Measurements from ENCODE around the gene SSX3. TPM values are rescaled to one million over a fixed set of nuclear protein-coding genes. Genes with fewer than 3 reads are reported as not detected.
"Not testable (repeated sequence)": the region's sequence is repeated elsewhere in the genome, so short reads cannot be mapped to it uniquely, and the experiment has no call there.

Gene SSX3
- not detected in 2 replicates for total RNA-seq (2014; rRNA removed; shearing (Covaris generic))

- not testable (repeated sequence) for DNase-seq (ENCODE audit: low spot score)
These were observed at the start of gene SSX3 for GRCh38 chrX:48356315-48357094. Gene SSX3, minus strand, starts transcription at chrX:48356703. Its CDS starts 1,454 bp downstream, at chrX:48355249.

GRCh38 chrX:48397825-48398224 lies 41.3 kb upstream of the SSX3 start:
- not testable (repeated sequence) for DNase-seq (ENCODE audit: low spot score)

- DNase-seq (ENCODE audit: low spot score), result not testable (repeated sequence)
These were observed 40.4 kb upstream of the SSX3 start for GRCh38 chrX:48396931-48397330.

GRCh38 chrX:48383239-48383638 lies 26.7 kb upstream of the SSX3 start, which contains the start of gene SSX4:
Gene SSX4, plus strand, starts transcription at chrX:48383539. Its CDS starts 515 bp downstream, at chrX:48384054.
- not testable (repeated sequence) for DNase-seq (ENCODE audit: low spot score)

- not testable (repeated sequence) for DNase-seq (ENCODE audit: low spot score)
These were observed 13.9 kb upstream of the SSX3 start for GRCh38 chrX:48370408-48370807.

- DNase-seq (ENCODE audit: low spot score), result not testable (repeated sequence)
These were observed 11.4 kb upstream of the SSX3 start for GRCh38 chrX:48367717-48368408.

- not testable (repeated sequence) for DNase-seq (ENCODE audit: low spot score)
These were observed 2.8 kb upstream of the SSX3 start for GRCh38 chrX:48359281-48359680.

- no peak for DNase-seq (ENCODE audit: low spot score)
These were observed 1.2 kb upstream of the SSX3 start for GRCh38 chrX:48357681-48358080.

GRCh38 chrX:48346059-48346458 lies 10.4 kb downstream of the SSX3 start:
- DNase-seq (ENCODE audit: low spot score), result not testable (repeated sequence)

GRCh38 chrX:48313996-48314395 lies 42.5 kb downstream of the SSX3 start:
- DNase-seq (ENCODE audit: low spot score), result not testable (repeated sequence)

- no peak for DNase-seq (ENCODE audit: low spot score)
These were observed 50.3 kb downstream of the SSX3 start for GRCh38 chrX:48306175-48306574.

Other genes starting within 250 kb of the SSX3 start
- gene SPACA5B, start 226.1 kb downstream of the SSX3 start, total RNA-seq (2014; rRNA removed; shearing (Covaris generic)), result not detected in 2 replicates
- gene SSX5, start 159.9 kb downstream of the SSX3 start, total RNA-seq (2014; rRNA removed; shearing (Covaris generic)), result not detected in 2 replicates
- gene SSX1, start 101.3 kb downstream of the SSX3 start, total RNA-seq (2014; rRNA removed; shearing (Covaris generic)), result 0.14 TPM in 1 of 2 replicates, not detected in the other
- gene SSX4, start 26.8 kb upstream of the SSX3 start, total RNA-seq (2014; rRNA removed; shearing (Covaris generic)), result not detected in 2 replicates
- not detected in 2 replicates for gene SSX4B, start 55.3 kb upstream of the SSX3 start, total RNA-seq (2014; rRNA removed; shearing (Covaris generic))
- 0.04 TPM in 1 of 2 replicates, not detected in the other for gene SLC38A5, start 113.6 kb upstream of the SSX3 start, total RNA-seq (2014; rRNA removed; shearing (Covaris generic))
- 70.7 and 85.9 TPM in 2 replicates for gene FTSJ1, start 119.5 kb upstream of the SSX3 start, total RNA-seq (2014; rRNA removed; shearing (Covaris generic))
- gene PORCN, start 152.3 kb upstream of the SSX3 start, total RNA-seq (2014; rRNA removed; shearing (Covaris generic)), result 17.0 and 18.3 TPM in 2 replicates
- gene EBP, start 165.1 kb upstream of the SSX3 start, total RNA-seq (2014; rRNA removed; shearing (Covaris generic)), result 129 and 133 TPM in 2 replicates
- gene TBC1D25, start 183.0 kb upstream of the SSX3 start, total RNA-seq (2014; rRNA removed; shearing (Covaris generic)), result 2.6 and 3.2 TPM in 2 replicates
- gene RBM3, start 217.8 kb upstream of the SSX3 start, total RNA-seq (2014; rRNA removed; shearing (Covaris generic)), result 154 and 175 TPM in 2 replicates
- gene WDR13, start 240.8 kb upstream of the SSX3 start, total RNA-seq (2014; rRNA removed; shearing (Covaris generic)), result 42.8 and 49.7 TPM in 2 replicates